ENCODE data around the gene CFAP251. TPM values are rescaled to one million over a fixed set of nuclear protein-coding genes. Genes with fewer than 3 reads are reported as not detected.

Gene CFAP251
- total RNA-seq, 1 donor from 2014 or later = 9.3 TPM

DNA sequence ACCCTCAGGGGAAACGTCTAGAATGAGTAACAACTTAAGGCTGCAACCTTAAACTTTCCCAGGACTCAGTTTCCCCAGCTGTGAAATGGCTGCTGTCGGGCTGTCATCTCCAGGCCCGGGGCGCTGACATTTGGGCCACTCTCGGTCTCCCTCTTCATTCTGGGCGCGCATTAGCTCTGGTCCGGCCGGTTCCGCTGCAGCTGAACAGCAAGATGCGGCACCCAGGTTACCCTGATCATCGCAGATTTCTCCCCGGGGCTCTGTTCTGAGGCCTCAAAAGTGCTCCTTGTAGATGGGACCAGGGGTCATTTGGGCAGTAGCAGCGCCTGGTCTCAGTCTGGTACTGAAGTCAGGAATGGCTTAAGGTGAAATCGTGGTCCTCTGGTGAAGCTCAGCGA is 102.4 kb downstream of the CFAP251 start:
- TF ChIP-seq, protein P1, sequence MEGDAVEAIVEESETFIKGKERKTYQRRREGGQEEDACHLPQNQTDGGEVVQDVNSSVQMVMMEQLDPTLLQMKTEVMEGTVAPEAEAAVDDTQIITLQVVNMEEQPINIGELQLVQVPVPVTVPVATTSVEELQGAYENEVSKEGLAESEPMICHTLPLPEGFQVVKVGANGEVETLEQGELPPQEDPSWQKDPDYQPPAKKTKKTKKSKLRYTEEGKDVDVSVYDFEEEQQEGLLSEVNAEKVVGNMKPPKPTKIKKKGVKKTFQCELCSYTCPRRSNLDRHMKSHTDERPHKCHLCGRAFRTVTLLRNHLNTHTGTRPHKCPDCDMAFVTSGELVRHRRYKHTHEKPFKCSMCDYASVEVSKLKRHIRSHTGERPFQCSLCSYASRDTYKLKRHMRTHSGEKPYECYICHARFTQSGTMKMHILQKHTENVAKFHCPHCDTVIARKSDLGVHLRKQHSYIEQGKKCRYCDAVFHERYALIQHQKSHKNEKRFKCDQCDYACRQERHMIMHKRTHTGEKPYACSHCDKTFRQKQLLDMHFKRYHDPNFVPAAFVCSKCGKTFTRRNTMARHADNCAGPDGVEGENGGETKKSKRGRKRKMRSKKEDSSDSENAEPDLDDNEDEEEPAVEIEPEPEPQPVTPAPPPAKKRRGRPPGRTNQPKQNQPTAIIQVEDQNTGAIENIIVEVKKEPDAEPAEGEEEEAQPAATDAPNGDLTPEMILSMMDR (IDR thresholded peaks at IDR 0.05; ENCODE audit: unreplicated experiment) = no peak
- H3K27ac Mint-ChIP-seq = peak overlapping the region; percentile 94

GRCh38 chr12:122021193-122021821 is 102.9 kb downstream of the CFAP251 start:
- Mint-ChIP-seq H3K4me3 (ENCODE audit: low read depth) (peak overlapping the region; percentile 90), H3K27ac (peak overlapping the region; percentile 94), H3K9me3 (ENCODE audit: low read depth) (no peaks in the 10 kb centered on the region), H3K4me1 (ENCODE audit: low read depth) (peaks cover 11% of the 10 kb centered on the region), H3K27me3 (no peaks in the 10 kb centered on the region), H3K36me3 (ENCODE audit: insufficient read depth) (no peaks in the 10 kb centered on the region)
- TF ChIP-seq, protein P1 (IDR thresholded peaks at IDR 0.05; ENCODE audit: unreplicated experiment) = no peak
- DNase-seq (ENCODE audit: low spot score, unreplicated experiment) = peak; percentile 32

More for the DNA sequence above, 102.4 kb downstream of the CFAP251 start:
- DNase-seq (ENCODE audit: low spot score, unreplicated experiment) = no peak
- Mint-ChIP-seq H3K27me3 (no peaks in the 10 kb centered on the region), H3K36me3 (ENCODE audit: insufficient read depth) (no peaks in the 10 kb centered on the region), H3K4me3 (ENCODE audit: low read depth) (peak overlapping the region; percentile 90), H3K9me3 (ENCODE audit: low read depth) (no peaks in the 10 kb centered on the region), H3K4me1 (ENCODE audit: low read depth) (peaks cover 11% of the 10 kb centered on the region)

- H3K27ac Mint-ChIP-seq = peak within 1 kb of the TSS; percentile 94
- peaks cover 14% of the 10 kb centered on the region for H3K4me1 Mint-ChIP-seq (ENCODE audit: low read depth)
- DNase-seq (ENCODE audit: low spot score, unreplicated experiment) = peak; percentile 56
- H3K27me3 Mint-ChIP-seq = no peaks in the 10 kb centered on the region
- no peaks in the 10 kb centered on the region for H3K36me3 Mint-ChIP-seq (ENCODE audit: insufficient read depth)
- H3K9me3 Mint-ChIP-seq (ENCODE audit: low read depth) = no peaks in the 10 kb centered on the region
- TF ChIP-seq, protein P1 (IDR thresholded peaks at IDR 0.05; ENCODE audit: unreplicated experiment) = no peak
- H3K4me3 Mint-ChIP-seq (ENCODE audit: low read depth) = peak within 1 kb of the TSS; percentile 90
Measured at GRCh38 chr12:122021822-122022392, 103.5 kb downstream of the CFAP251 start, which contains the start of gene BCL7A. Gene BCL7A, plus strand, starts transcription at chr12:122021884. Its CDS starts 208 bp downstream, at chr12:122022092.

GRCh38 chr12:122022393-122023338 is 104.3 kb downstream of the CFAP251 start:
- H3K4me1 Mint-ChIP-seq (ENCODE audit: low read depth) = peaks cover 18% of the 10 kb centered on the region

More at GRCh38 chr12:122022393-122023338, 104.3 kb downstream of the CFAP251 start:
- Mint-ChIP-seq H3K27ac (peak overlapping the region; percentile 98), H3K36me3 (ENCODE audit: insufficient read depth) (no peaks in the 10 kb centered on the region), H3K4me3 (ENCODE audit: low read depth) (peak overlapping the region; percentile 90), H3K9me3 (ENCODE audit: low read depth) (no peaks in the 10 kb centered on the region), H3K27me3 (no peaks in the 10 kb centered on the region)
- TF ChIP-seq, protein P1 (IDR thresholded peaks at IDR 0.05; ENCODE audit: unreplicated experiment) = no peak
- peak; percentile 23 for DNase-seq (ENCODE audit: low spot score, unreplicated experiment)
